ENCODE results near the gene LEFTY1.

Gene LEFTY1

DNA sequence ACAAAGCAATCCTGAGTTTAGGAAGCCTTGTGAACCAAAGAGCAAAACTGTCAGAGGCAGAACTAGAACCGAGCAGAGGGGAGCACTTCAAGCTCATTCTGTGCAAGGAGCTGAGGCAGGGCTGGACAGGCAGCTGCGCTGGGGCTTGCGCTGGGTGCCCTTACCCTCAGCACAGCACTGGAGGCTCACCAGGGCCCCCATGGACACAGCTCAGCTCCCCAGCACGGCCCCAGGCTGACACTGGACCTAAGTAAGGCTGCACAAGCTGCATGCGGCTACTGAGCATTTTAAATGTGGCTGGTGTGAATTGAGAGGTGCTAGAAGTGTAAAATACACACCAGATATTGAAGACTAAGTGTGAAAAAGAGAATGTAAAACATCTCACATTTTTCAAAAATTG, 28.8 kb downstream of the LEFTY1 start:
- TF ChIP-seq CTCF (IDR thresholded peaks at IDR 0.05; ENCODE audit: extremely low read depth, insufficient read depth, missing control alignments): no peak
- DNase-seq (ENCODE audit: low spot score): no peak
- in situ Hi-C loops (cut with MboI; ENCODE audit: low pct_unique_long_range_greater_than_20kb, low sequenced_read_pairs, unreplicated experiment): no loop called here

DNA sequence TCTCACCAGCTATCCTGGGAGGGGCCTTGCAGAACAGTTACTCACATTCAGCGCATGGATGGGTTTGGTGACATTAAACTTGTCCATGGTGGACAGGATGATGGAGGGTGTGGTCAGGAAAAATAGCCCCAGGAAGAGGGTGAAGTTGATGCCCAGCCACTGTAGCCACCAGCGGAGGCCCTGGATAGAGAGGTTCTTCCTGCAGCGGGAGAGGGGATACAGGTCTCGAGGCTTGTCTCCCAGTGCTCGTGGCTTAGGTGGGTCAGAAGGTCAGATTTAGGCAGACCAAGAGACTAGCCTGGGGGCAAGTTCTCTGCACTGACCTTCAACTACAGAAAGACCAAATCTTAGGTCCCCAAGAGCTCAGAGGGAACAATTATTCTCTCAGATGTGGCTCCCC, 29.8 kb downstream of the LEFTY1 start:
- no peak for DNase-seq (ENCODE audit: low spot score)
- in situ Hi-C loops (cut with MboI; ENCODE audit: low pct_unique_long_range_greater_than_20kb, low sequenced_read_pairs, unreplicated experiment): no loop called here
- no peak for TF ChIP-seq CTCF (IDR thresholded peaks at IDR 0.05; ENCODE audit: extremely low read depth, insufficient read depth, missing control alignments)

GRCh38 chr1:225857256-225857655, 31.7 kb downstream of the LEFTY1 start:
- in situ Hi-C loops (cut with MboI; ENCODE audit: low pct_unique_long_range_greater_than_20kb, low sequenced_read_pairs, unreplicated experiment): no loop called here
- TF ChIP-seq CTCF (IDR thresholded peaks at IDR 0.05; ENCODE audit: extremely low read depth, insufficient read depth, missing control alignments): no peak
- DNase-seq (ENCODE audit: low spot score): no peak

GRCh38 chr1:225855503-225856300, 33.2 kb downstream of the LEFTY1 start:
- no peak for TF ChIP-seq CTCF (IDR thresholded peaks at IDR 0.05; ENCODE audit: extremely low read depth, insufficient read depth, missing control alignments)
- in situ Hi-C loops (cut with MboI; ENCODE audit: low pct_unique_long_range_greater_than_20kb, low sequenced_read_pairs, unreplicated experiment): no loop called here
- no peak for DNase-seq (ENCODE audit: low spot score)

DNA sequence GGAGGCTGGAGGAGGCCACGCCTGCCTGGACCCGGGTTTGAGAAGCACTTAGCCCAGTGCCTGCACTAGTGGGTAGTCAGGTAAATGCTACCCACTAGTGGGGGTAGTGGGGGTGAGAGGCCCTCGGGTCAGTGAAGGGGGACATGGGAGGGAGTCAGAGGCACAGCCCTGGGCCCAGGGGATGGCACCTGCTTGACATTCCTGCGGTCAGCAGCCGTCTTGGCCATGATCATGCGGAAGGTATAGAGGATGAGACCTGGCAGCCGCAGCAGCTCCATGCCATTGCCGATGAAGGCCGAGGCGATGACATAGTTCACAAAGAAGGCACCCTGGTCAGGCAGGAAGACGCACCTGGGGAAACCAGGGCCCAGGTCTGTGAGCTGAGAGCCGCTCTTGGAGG, 35.5 kb downstream of the LEFTY1 start:
- DNase-seq (ENCODE audit: low spot score): no peak
- TF ChIP-seq CTCF (IDR thresholded peaks at IDR 0.05; ENCODE audit: extremely low read depth, insufficient read depth, missing control alignments): no peak
- in situ Hi-C loops (cut with MboI; ENCODE audit: low pct_unique_long_range_greater_than_20kb, low sequenced_read_pairs, unreplicated experiment): no loop called here

DNA sequence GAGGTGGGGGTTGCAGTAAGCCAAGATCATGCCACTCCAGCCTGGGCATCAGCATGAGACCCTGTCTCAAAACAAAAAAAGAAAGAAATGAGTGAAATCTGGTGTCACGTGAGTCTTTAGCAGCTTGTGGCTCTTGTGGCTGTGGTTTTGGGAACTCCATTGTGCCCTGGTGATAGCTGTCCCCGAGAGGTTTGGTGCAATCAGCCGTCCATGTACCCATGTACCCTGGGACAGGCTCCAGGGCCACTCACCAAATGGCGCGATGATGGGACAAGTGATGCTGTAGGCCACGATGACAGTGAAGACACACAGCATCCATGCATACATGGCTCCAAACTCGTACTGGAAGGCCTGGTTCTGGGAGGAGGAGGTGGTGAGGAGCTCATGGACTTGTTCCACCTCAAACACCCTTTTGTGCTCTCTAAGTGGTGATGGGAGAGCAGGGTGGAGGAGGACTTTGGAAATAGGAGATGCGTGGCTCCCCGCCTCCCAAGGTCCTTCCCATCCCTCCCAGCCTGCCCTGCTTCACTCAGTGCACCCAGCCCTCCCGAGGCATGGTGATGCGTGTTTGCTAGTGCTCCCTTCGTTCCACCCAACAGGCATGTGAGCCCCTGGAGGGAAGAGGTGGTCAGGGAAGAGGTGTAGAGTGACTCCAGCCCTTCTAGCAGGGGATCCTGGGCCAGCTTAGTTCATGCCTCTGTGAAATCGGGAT, 36.4 kb downstream of the LEFTY1 start:
- no peak for DNase-seq (ENCODE audit: low spot score)
- in situ Hi-C loops (cut with MboI; ENCODE audit: low pct_unique_long_range_greater_than_20kb, low sequenced_read_pairs, unreplicated experiment): no loop called here
- TF ChIP-seq CTCF (IDR thresholded peaks at IDR 0.05; ENCODE audit: extremely low read depth, insufficient read depth, missing control alignments): no peak

Measured in GM13977 (cell line).